Mesothelial cell of epicardium (in vitro differentiated cells): ENCODE results near the gene OR10A4. TPM values are rescaled to one million over a fixed set of nuclear protein-coding genes. Genes with fewer than 3 reads are reported as not detected.

Source experiments
- DNase-seq, 2 experiments: peaks; one replicate each; pipeline ENCODE4 v3.0.0; 2021; ENCODE audit warnings: low spot score in 2 of 2; ENCODE audit not compliant: unreplicated experiment in 2 of 2
- H3K27ac Mint-ChIP-seq: 2 replicates; pipeline ENCODE4 v1.8.0; 2021; ENCODE audit warnings: mixed read lengths
- H3K27me3 Mint-ChIP-seq: 2 replicates; pipeline ENCODE4 v1.8.0; 2021; ENCODE audit warnings: low read depth, mixed read lengths
- H3K36me3 Mint-ChIP-seq: 2 replicates; pipeline ENCODE4 v1.8.0; 2021; ENCODE audit warnings: mixed read lengths
- H3K4me1 Mint-ChIP-seq: 2 replicates; pipeline ENCODE4 v1.8.0; 2021; ENCODE audit warnings: mixed read lengths
- H3K4me3 Mint-ChIP-seq: 2 replicates; pipeline ENCODE4 v1.8.0; 2021; ENCODE audit warnings: mild to moderate bottlenecking, moderate library complexity, mixed read lengths
- H3K9me3 Mint-ChIP-seq: 2 replicates; pipeline ENCODE4 v1.8.0; 2021; ENCODE audit warnings: mixed read lengths
- CTCF ChIP-seq: fragments of 200-600 bp; sonication (generic); IDR thresholded peaks from one replicate; pipeline ENCODE4 v1.5.0; 2021; ENCODE audit warnings: antibody characterized with exemption; ENCODE audit not compliant: unreplicated experiment
- total RNA-seq: library from RNA; stranded (reverse); gene quantifications from 3 replicates; pipeline ENCODE4 v1.2.1, GENCODE V29; 2021

OR10A4 gene
- total RNA-seq, 1 donor from 2014 or later = not detected

DNA sequence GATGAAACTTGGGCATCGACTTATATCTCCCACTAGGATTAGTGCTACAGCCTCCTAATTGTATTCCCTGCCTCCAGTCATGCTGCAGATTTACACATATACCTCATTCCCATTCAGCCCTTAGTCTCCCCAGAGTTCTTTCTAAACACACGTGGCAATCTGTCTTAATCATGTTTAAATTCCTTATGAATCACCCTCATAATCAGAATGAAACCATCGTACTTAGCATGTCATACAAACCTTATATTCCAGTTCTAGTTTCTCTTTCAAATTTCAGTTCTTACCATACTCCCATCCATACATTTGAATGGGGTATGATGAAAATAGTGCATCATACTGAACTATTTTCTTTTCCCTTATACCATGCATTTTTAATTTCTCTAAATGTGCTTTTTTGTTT lies 19.6 kb upstream of the OR10A4 start:
- Mint-ChIP-seq H3K9me3 (peaks cover 35% of the 10 kb centered on the region), H3K4me3 (no peak overlapping the region), H3K27ac (no peak overlapping the region), H3K27me3 (no peaks in the 10 kb centered on the region), H3K4me1 (no peaks in the 10 kb centered on the region), H3K36me3 (peaks cover 3% of the 10 kb centered on the region)
- DNase-seq = no peak
- no peak for TF ChIP-seq CTCF

DNA sequence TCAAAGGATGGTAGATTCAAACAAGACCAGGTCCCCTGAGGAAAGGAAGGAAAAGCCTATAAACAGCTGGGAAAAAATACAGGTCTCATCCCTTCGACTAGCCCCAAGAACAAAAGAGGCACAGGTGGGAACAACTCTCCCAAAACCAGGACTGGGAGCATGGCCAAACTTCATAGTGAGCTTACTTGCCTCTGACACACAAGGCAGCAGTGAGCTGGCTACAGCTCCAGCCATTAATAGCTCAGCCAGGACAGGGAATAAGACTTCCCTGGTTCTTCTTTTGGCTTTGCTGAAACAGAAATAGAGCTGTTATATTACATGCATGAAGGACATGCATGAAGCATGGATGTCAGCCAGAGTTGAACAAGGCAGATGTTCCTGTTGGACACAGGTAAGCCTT lies 13.5 kb upstream of the OR10A4 start, which contains the start of gene OR10A2:
TSS of gene OR10A2 (plus strand) at position 97 of the 400 bp plus-strand sequence. CDS start 6,698 bp downstream, outside the sequence.
- no peak for TF ChIP-seq CTCF
- Mint-ChIP-seq H3K27me3 (no peaks in the 10 kb centered on the region), H3K4me1 (no peaks in the 10 kb centered on the region), H3K36me3 (no peaks in the 10 kb centered on the region), H3K27ac (no peak within 1 kb of the TSS), H3K4me3 (no peak within 1 kb of the TSS), H3K9me3 (peaks cover 14% of the 10 kb centered on the region)
- DNase-seq = no peak

- no peak for TF ChIP-seq CTCF
- Mint-ChIP-seq H3K36me3 (no peaks in the 10 kb centered on the region), H3K4me1 (no peaks in the 10 kb centered on the region), H3K27ac (no peak overlapping the region), H3K9me3 (peaks cover 12% of the 10 kb centered on the region), H3K4me3 (no peak overlapping the region), H3K27me3 (no peaks in the 10 kb centered on the region)
- DNase-seq = no peak
These were observed 12.0 kb upstream of the OR10A4 start for GRCh38 chr11:6864438-6864837.

DNA sequence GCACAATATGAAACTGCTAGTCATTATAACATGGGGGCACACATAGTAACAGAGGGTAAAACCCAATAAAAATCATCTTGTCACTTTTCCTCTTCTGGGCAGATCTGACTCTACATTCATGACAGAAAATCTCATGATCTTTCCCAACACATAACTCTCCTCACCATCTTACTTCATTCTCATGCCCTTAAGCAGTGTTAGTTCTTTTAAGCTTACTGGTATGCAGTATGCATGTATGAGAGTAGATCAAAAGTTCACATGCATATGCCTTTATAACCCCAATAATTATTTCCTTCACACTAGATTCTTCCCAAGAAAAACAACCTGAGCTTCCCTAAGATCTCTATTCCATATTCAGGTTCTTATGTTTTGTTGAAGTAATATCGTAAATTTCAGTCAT lies 5.1 kb upstream of the OR10A4 start:
- H3K36me3 Mint-ChIP-seq = no peaks in the 10 kb centered on the region
- TF ChIP-seq CTCF = no peak
- H3K27me3 Mint-ChIP-seq = peaks cover 2% of the 10 kb centered on the region
- no peak for DNase-seq
- H3K4me1 Mint-ChIP-seq = no peaks in the 10 kb centered on the region
- no peaks in the 10 kb centered on the region for H3K9me3 Mint-ChIP-seq
- no peak overlapping the region for H3K4me3 Mint-ChIP-seq
- H3K27ac Mint-ChIP-seq = no peak overlapping the region

- no peak for DNase-seq
- no peak for TF ChIP-seq CTCF
- Mint-ChIP-seq H3K9me3 (peaks cover 6% of the 10 kb centered on the region), H3K4me3 (no peak overlapping the region), H3K36me3 (no peaks in the 10 kb centered on the region), H3K27me3 (no peaks in the 10 kb centered on the region), H3K4me1 (no peaks in the 10 kb centered on the region), H3K27ac (no peak overlapping the region)
These were observed 664 bp upstream of the OR10A4 start for GRCh38 chr11:6875761-6876160.

- no peaks in the 10 kb centered on the region for H3K27me3 Mint-ChIP-seq
- peaks cover 6% of the 10 kb centered on the region for H3K9me3 Mint-ChIP-seq
- H3K27ac Mint-ChIP-seq = no peak overlapping the region
- H3K36me3 Mint-ChIP-seq = no peaks in the 10 kb centered on the region
- no peak for DNase-seq
- H3K4me3 Mint-ChIP-seq = no peak overlapping the region
- no peaks in the 10 kb centered on the region for H3K4me1 Mint-ChIP-seq
- TF ChIP-seq CTCF = no peak
These were observed 489 bp downstream of the OR10A4 start for GRCh38 chr11:6876914-6877313.
